ENCODE results near the gene DPP6.

- TF ChIP-seq EZH2 (IDR thresholded peaks at IDR 0.05; ENCODE audit: borderline replicate concordance) = no peak
- TF ChIP-seq CTCF (IDR thresholded peaks at IDR 0.05; ENCODE audit: poor library complexity) = no peak
- no peak for TF ChIP-seq EZH2phosphoT487 (IDR thresholded peaks at IDR 0.05; ENCODE audit: low read depth, severe bottlenecking, unreplicated experiment)
Observed at GRCh38 chr7:154383045-154383444, 330.8 kb downstream of the DPP6 start.
